Spleen (tissue), 11 donors: ENCODE measurements around the gene MTG1. TPM values are rescaled to one million over a fixed set of nuclear protein-coding genes. Genes with fewer than 3 reads are reported as not detected.
"Not testable (repeated sequence)": the region's sequence is repeated elsewhere in the genome, so short reads cannot be mapped to it uniquely, and the experiment has no call there.

Source experiments
- DNase-seq: peaks from one replicate; pipeline ENCODE4 v3.0.0-alpha.2; 2020
- H3K27ac ChIP-seq, 8 donors: fragments of 200-600 bp; sonication (generic) in 7 of 8; 1 replicate in 4 of 8; 2 replicates in 4 of 8; pipeline versions ENCODE4 v1.5.0 to v1.8.0; 2016 to 2021; ENCODE audit warnings: inconsistent platforms in 4 of 8, mild to moderate bottlenecking in 4 of 8, moderate library complexity in 1 of 8
- H3K27me3 ChIP-seq, 7 donors: fragments of 200-600 bp; sonication (generic) in 6 of 7; replicated peaks in 1 of 7; 1 replicate in 4 of 7; 2 replicates in 3 of 7; pipeline versions ENCODE4 v1.5.0 to v1.8.0; 2016 to 2021; ENCODE audit warnings: inconsistent platforms in 3 of 7, mild to moderate bottlenecking in 1 of 7
- H3K36me3 ChIP-seq, 6 donors: fragments of 200-600 bp; sonication (generic) in 5 of 6; 1 replicate in 4 of 6; 2 replicates in 2 of 6; pipeline versions ENCODE4 v1.5.0 to v1.8.0; 2016 to 2021; ENCODE audit warnings: inconsistent platforms in 2 of 6
- H3K4me1 ChIP-seq, 6 donors: fragments of 200-600 bp; sonication (generic) in 5 of 6; 1 replicate in 3 of 6; 2 replicates in 3 of 6; pipeline versions ENCODE4 v1.5.0 to v1.8.0; 2016 to 2021; ENCODE audit warnings: inconsistent platforms in 3 of 6
- H3K4me3 ChIP-seq, 8 donors: fragments of 200-600 bp; sonication (generic) in 7 of 8; 1 replicate in 4 of 8; 2 replicates in 4 of 8; pipeline versions ENCODE4 v1.5.0 to v1.8.0; 2016 to 2021; ENCODE audit warnings: inconsistent platforms in 4 of 8, mild to moderate bottlenecking in 4 of 8, moderate library complexity in 2 of 8
- H3K9me3 ChIP-seq, 8 donors: fragments of 200-600 bp; sonication (generic) in 7 of 8; 1 replicate in 4 of 8; 2 replicates in 4 of 8; pipeline versions ENCODE4 v1.5.0 to v1.8.0; 2016 to 2021; ENCODE audit warnings: inconsistent platforms in 4 of 8
- POLR2A ChIP-seq, 3 donors: fragments of 450-650 bp; IDR thresholded peaks; one replicate each; pipeline ENCODE4 v1.5.1; 2017; ENCODE audit warnings: antibody characterized with exemption in 3 of 3, mild to moderate bottlenecking in 1 of 3
- POLR2AphosphoS5 ChIP-seq, 3 donors: sonication (generic); formaldehyde crosslinking; IDR thresholded peaks; one replicate each; pipeline ENCODE4 v1.5.1; 2017; ENCODE audit warnings: antibody characterized with exemption in 3 of 3
- WGBS, 5 donors: extraction: QIAGEN DNeasy Blood & Tissue Kit in 3 of 5; methylation state at CpG; one replicate each; pipeline versions ENCODE4 v1.1.5 to v1.1.7; 2013 to 2018; 5-methylcytosine and 5-hydroxymethylcytosine counted together
- intact Hi-C: fragments of 100-400 bp; cut with DNase I; formaldehyde crosslinking; loops from one replicate; pipeline ENCODE4 v1.15.0; 2023; ENCODE audit warnings: low total_unique reads
- microRNA-seq, 3 donors: library from miRNA; unstranded; fragments of <30 nt; microRNA quantifications; one replicate each; pipeline versions ENCODE4 to v1.1.0, GENCODE V29; 2019 to 2020
- polyA plus RNA-seq, 3 donors: library from polyadenylated mRNA; stranded (reverse); fragments of 200-250 nt; gene quantifications; one replicate each; pipeline ENCODE4 v1.2.1, GENCODE V29; 2013
- small RNA-seq, 4 donors: library from RNA; depleted of rRNA; stranded (forward); fragments of <200 nt; gene quantifications; one replicate each; pipeline ENCODE3, GENCODE V24; 2016
- total RNA-seq, 7 donors: library from RNA; depleted of rRNA in 3 of 7; stranded (reverse); fragments of >200 nt in 3 of 7; fragmentation: NEBNext Ultra II Directional in 4 of 7; extraction: Animal tissue kit (Norgen Biotek cat#: 25700) in 4 of 7; gene quantifications; one replicate each; pipeline versions ENCODE4 v1.1.0 to v1.2.1, GENCODE V29; 2016 to 2021
- TF ChIP-seq, protein P1 (sequence below), 11 experiments: fragments of 200-600 bp in 7 of 11; fragments of 450-650 bp in 4 of 11; sonication (generic) in 4 of 11; IDR thresholded peaks in 8 of 11; conservative IDR thresholded peaks in 3 of 11; 1 replicate in 7 of 11; 2 replicates in 4 of 11; pipeline versions ENCODE4 v1.4.0 to v1.8.0; 2016 to 2021; ENCODE audit warnings: antibody characterized with exemption in 11 of 11, inconsistent platforms in 4 of 11, mild to moderate bottlenecking in 1 of 11
- donor health status: healthy with polysubstance abuse.
- donor health status: DM: no; HTN: no; CAD: no; lungs with moderate emphysema.
- donor health status: DM: no; HTN: no; CAD: no.
- donor health status: Bipolar disorder and iron deficiency.
- donor health status: healthy.
- donor health status: DM: no; HTN: no; CAD: no.
- donor health status: DM: yes; HTN: yes; CAD: no.

The MTG1 gene
- total and polyA plus RNA-seq, 10 donors, result 35.4 to 122 (median 65.6) TPM

DNA sequence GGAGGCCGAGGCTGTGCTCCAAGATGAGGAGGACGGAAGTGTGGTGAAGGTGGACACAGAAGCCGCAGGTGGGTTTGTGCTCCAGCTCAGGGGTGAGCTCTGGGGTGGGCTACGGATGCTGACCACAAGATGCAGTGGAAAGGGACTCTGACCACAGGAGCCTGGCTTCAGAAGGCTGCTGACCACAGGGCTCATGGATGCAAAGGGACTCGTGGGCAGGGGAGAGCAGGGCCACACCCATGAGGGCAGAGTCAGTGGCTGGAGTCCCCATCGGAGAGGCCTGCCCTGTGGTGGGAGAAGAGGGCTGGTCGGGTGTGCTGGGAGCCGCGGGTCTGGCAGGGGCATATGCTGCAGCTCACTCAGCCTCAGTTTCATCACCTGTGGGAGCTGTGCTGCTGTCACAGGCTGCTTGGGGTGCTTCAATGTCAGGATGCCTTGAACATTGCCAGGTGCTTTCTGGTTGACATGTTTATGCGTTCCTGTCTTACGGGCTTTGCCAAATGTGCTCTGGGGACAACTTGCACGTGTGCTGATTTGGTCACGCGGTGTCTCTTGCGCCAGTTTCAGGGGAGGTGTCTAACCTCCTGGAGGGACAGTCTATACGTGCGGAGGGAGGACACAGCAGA, 73.4 kb downstream of the MTG1 start:
- intact Hi-C loops, result no loop called here
- Histone ChIP-seq H3K9me3 (peaks cover 0 to 5% (median 0%) of the 10 kb centered on the region in 8 donors), H3K36me3 (peaks cover 0 to 19% (median 3%) of the 10 kb centered on the region in 6 donors), H3K4me1 (no peaks in the 10 kb centered on the region), H3K4me3 (no peak overlapping the region), H3K27me3 (peaks cover 0 to 6% (median 0%) of the 10 kb centered on the region in 7 donors), H3K27ac (no peak overlapping the region)
- DNase-seq, result no peak
- TF ChIP-seq POLR2A (IDR thresholded peaks at IDR 0.05), result no peak
- TF ChIP-seq, protein P1, sequence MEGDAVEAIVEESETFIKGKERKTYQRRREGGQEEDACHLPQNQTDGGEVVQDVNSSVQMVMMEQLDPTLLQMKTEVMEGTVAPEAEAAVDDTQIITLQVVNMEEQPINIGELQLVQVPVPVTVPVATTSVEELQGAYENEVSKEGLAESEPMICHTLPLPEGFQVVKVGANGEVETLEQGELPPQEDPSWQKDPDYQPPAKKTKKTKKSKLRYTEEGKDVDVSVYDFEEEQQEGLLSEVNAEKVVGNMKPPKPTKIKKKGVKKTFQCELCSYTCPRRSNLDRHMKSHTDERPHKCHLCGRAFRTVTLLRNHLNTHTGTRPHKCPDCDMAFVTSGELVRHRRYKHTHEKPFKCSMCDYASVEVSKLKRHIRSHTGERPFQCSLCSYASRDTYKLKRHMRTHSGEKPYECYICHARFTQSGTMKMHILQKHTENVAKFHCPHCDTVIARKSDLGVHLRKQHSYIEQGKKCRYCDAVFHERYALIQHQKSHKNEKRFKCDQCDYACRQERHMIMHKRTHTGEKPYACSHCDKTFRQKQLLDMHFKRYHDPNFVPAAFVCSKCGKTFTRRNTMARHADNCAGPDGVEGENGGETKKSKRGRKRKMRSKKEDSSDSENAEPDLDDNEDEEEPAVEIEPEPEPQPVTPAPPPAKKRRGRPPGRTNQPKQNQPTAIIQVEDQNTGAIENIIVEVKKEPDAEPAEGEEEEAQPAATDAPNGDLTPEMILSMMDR (IDR thresholded peaks at IDR 0.05 in 8 of 11, conservative IDR thresholded peaks at IDR 0.05 in 3 of 11), result no peak
- no peak for TF ChIP-seq POLR2AphosphoS5 (IDR thresholded peaks at IDR 0.05)
- 87 to 93% (median 91%) methylated on average over 15 to 17 of the region's 17 CpGs for WGBS, 5 donors

GRCh38 chr10:133469205-133469604, 75.2 kb downstream of the MTG1 start:
- peaks cover 0 to 19% (median 3%) of the 10 kb centered on the region in 6 donors for H3K36me3 ChIP-seq
- H3K9me3 ChIP-seq, DNase-seq, H3K4me3 ChIP-seq, H3K27me3 ChIP-seq, intact Hi-C loops, H3K4me1 ChIP-seq, H3K27ac ChIP-seq: not testable (repeated sequence)
- 78 to 91% (median 82%) methylated on average over 3 of the region's 3 CpGs for WGBS, 5 donors

DNA sequence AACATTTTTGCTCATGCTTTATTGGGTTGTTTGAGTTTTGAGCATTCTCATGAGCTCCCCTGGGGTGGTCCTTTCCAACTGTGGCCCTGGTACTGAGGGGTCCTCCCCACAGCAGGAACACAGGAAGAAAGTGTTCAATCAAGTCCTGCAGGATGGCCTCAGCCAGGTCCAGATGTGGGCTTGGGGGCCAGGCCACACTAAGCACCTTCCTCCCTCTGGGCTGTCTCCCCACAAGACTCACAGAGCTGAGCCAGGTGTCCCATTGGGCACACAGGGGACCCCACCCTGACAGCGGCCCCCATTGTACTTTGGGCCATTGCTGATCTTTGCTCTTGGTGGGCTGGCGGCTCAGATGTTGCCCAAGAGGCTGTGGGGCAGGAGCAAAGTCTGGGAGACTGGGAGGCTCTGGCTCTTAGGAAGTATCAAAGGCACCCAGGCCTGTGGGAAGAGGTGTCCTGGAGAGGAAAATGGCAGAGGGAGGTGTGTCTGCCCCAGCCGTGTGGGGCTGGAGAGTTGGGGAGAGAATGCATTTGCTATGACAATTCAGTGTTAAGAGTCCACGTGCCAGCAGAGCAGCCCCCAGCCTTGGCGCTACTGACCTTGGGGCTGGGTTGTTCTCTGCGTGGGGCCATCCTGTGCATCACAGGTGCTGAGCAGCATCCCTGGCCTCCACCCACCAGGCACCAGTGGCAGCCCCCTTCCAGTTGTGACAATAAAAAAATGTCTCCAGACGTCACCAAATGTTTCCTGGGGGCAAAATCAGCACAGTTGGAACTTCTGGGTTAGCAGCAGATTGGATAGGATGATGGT, 77.5 kb downstream of the MTG1 start:
- TF ChIP-seq POLR2AphosphoS5 (IDR thresholded peaks at IDR 0.05) (no peak), POLR2A (IDR thresholded peaks at IDR 0.05) (no peak)
- TF ChIP-seq, protein P1 (IDR thresholded peaks at IDR 0.05 in 8 of 11, conservative IDR thresholded peaks at IDR 0.05 in 3 of 11), result no peak
- Histone ChIP-seq H3K9me3 (peaks cover 0 to 5% (median 0%) of the 10 kb centered on the region in 8 donors), H3K27me3 (no peaks in the 10 kb centered on the region), H3K4me3 (no peak overlapping the region), H3K4me1 (no peaks in the 10 kb centered on the region), H3K36me3 (peaks cover 0 to 19% (median 3%) of the 10 kb centered on the region in 6 donors), H3K27ac (no peak overlapping the region)
- intact Hi-C loops, result no loop called here
- DNase-seq, result no peak
- 78 to 82% (median 80%) methylated on average over 7 of the region's 7 CpGs for WGBS, 5 donors

Small RNA genes lying within 50 kb of the gene (microRNA-seq; reads per million reads assigned to microRNA genes)
- 1.1 to 2.3 (median 1.8) reads per million in 3 donors for gene MIR3944

Small RNA genes lying within 50 kb of the gene (small RNA-seq; reads per million reads assigned to genes)
- 0 reads per million in 4 donors for gene AL360181.4
- gene BANF1P2, result 0 reads per million in 4 donors
- 0 reads per million in 4 donors for gene MIR3944

Other genes with a start within 250 kb of the MTG1 start
- 1 to 10 TPM in 5 of 7 donors, under 1 TPM in 2; 0.32 to 3.5 (median 2.5) TPM for gene KNDC1, start 233.9 kb upstream of the MTG1 start, total RNA-seq
- gene KNDC1, start 233.9 kb upstream of the MTG1 start, polyA plus RNA-seq, result under 1 TPM; 0.05 to 0.43 (median 0.29) TPM
- under 1 TPM in 3 of 7 donors, not detected in 4; 0.41 to 0.54 (median 0.43) TPM for gene UTF1, start 163.9 kb upstream of the MTG1 start, total RNA-seq
- gene UTF1, start 163.9 kb upstream of the MTG1 start, polyA plus RNA-seq, result under 1 TPM; 0.10 to 0.23 (median 0.13) TPM
- 10 to 100 TPM in 1 of 7 donors, 1 to 10 TPM in 6; 1.7 to 10.4 (median 3.4) TPM for gene VENTX, start 156.3 kb upstream of the MTG1 start, total RNA-seq
- gene VENTX, start 156.3 kb upstream of the MTG1 start, polyA plus RNA-seq, result 1 to 10 TPM in 2 of 3 donors, under 1 TPM in 1; 0.76 to 6.3 (median 2.9) TPM
- 100 to 1,000 TPM in 3 of 7 donors, 10 to 100 TPM in 4; 43.3 to 177 (median 99.1) TPM for gene ADAM8, start 117.3 kb upstream of the MTG1 start, total RNA-seq
- gene ADAM8, start 117.3 kb upstream of the MTG1 start, polyA plus RNA-seq, result 10 to 100 TPM; 10.1 to 27.2 (median 20.4) TPM
- 10 to 100 TPM; 40.2 to 61.2 (median 51.9) TPM for gene TUBGCP2, start 85.3 kb upstream of the MTG1 start, total RNA-seq
- 100 to 1,000 TPM in 2 of 3 donors, 10 to 100 TPM in 1; 85.2 to 201 (median 132) TPM for gene TUBGCP2, start 85.3 kb upstream of the MTG1 start, polyA plus RNA-seq
- gene ZNF511, start 85.2 kb upstream of the MTG1 start, total RNA-seq, result 10 to 100 TPM; 26.3 to 33.1 (median 29.2) TPM
- gene ZNF511, start 85.2 kb upstream of the MTG1 start, polyA plus RNA-seq, result 10 to 100 TPM; 43.3 to 50.6 (median 44.7) TPM
- 1 to 10 TPM in 3 of 7 donors, under 1 TPM in 3, not detected in 1; 0.30 to 3.4 (median 0.94) TPM for gene CALY, start 57.3 kb upstream of the MTG1 start, total RNA-seq
- under 1 TPM; 0.04 to 0.12 (median 0.10) TPM for gene CALY, start 57.3 kb upstream of the MTG1 start, polyA plus RNA-seq
- not detected for gene PRAP1, start 46.8 kb upstream of the MTG1 start, total RNA-seq
- gene PRAP1, start 46.8 kb upstream of the MTG1 start, polyA plus RNA-seq, result not detected
- 10 to 100 TPM; 25.3 to 36.5 (median 27.7) TPM for gene FUOM, start 36.1 kb upstream of the MTG1 start, total RNA-seq
- gene FUOM, start 36.1 kb upstream of the MTG1 start, polyA plus RNA-seq, result 10 to 100 TPM; 43.8 to 79.6 (median 47.9) TPM
- 10 to 100 TPM; 29.8 to 46.2 (median 44.8) TPM for gene ECHS1, start 20.8 kb upstream of the MTG1 start, total RNA-seq
- gene ECHS1, start 20.8 kb upstream of the MTG1 start, polyA plus RNA-seq, result 10 to 100 TPM; 54.8 to 81.2 (median 62.7) TPM
- 10 to 100 TPM; 16.2 to 34.0 (median 22.8) TPM for gene PAOX, start 14.9 kb upstream of the MTG1 start, total RNA-seq
- gene PAOX, start 14.9 kb upstream of the MTG1 start, polyA plus RNA-seq, result 10 to 100 TPM; 15.4 to 26.0 (median 19.3) TPM
- gene SPRN, start 30.5 kb downstream of the MTG1 start, total RNA-seq, result under 1 TPM in 3 of 7 donors, not detected in 4; 0.14 to 0.22 (median 0.14) TPM
- gene SPRN, start 30.5 kb downstream of the MTG1 start, polyA plus RNA-seq, result under 1 TPM; 0.20 to 0.58 (median 0.41) TPM
- 1 to 10 TPM; 3.7 to 9.7 (median 5.8) TPM for gene SCART1, start 59.8 kb downstream of the MTG1 start, total RNA-seq
- gene SCART1, start 59.8 kb downstream of the MTG1 start, polyA plus RNA-seq, result 1 to 10 TPM in 1 of 3 donors, under 1 TPM in 2; 0.36 to 1.2 (median 0.72) TPM
- gene CYP2E1, start 133.2 kb downstream of the MTG1 start, total RNA-seq, result 1 to 10 TPM; 1.2 to 4.0 (median 2.3) TPM
- 1 to 10 TPM in 2 of 3 donors, under 1 TPM in 1; 0.61 to 1.8 (median 1.2) TPM for gene CYP2E1, start 133.2 kb downstream of the MTG1 start, polyA plus RNA-seq
- 1 to 10 TPM in 2 of 7 donors, under 1 TPM in 1, not detected in 4; 0.86 to 1.9 (median 1.3) TPM for gene SYCE1, start 171.4 kb downstream of the MTG1 start, total RNA-seq
- gene SYCE1, start 171.4 kb downstream of the MTG1 start, polyA plus RNA-seq, result 1 to 10 TPM in 2 of 3 donors, under 1 TPM in 1; 0.24 to 3.5 (median 1.5) TPM
- not detected for gene FRG2B, start 232.6 kb downstream of the MTG1 start, total RNA-seq
- gene FRG2B, start 232.6 kb downstream of the MTG1 start, polyA plus RNA-seq, result not detected